ENCODE data around the gene EMCN. TPM values are rescaled to one million over a fixed set of nuclear protein-coding genes. Genes with fewer than 3 reads are reported as not detected.

Gene EMCN
- total RNA-seq, 1 donor from 2014 or later = 53.3 TPM

- no peak for TF ChIP-seq CTCF (IDR thresholded peaks at IDR 0.05)
- Histone ChIP-seq H3K9me3 (no peaks in the 10 kb centered on the region), H3K36me3 (no peaks in the 10 kb centered on the region), H3K4me3 (no peak overlapping the region), H3K27ac (no peak overlapping the region), H3K4me1 (no peaks in the 10 kb centered on the region), H3K27me3 (ENCODE audit: low read depth) (no peaks in the 10 kb centered on the region)
- intact Hi-C loops (cut with DNase I) = no loop called here
- ATAC-seq = no peak
- DNase-seq = no peak
These were observed 48.3 kb downstream of the EMCN start for GRCh38 chr4:100469555-100469954.

- no peaks in the 10 kb centered on the region for H3K36me3 ChIP-seq
- H3K4me1 ChIP-seq = no peaks in the 10 kb centered on the region
- no peaks in the 10 kb centered on the region for H3K9me3 ChIP-seq
- no peak overlapping the region for H3K4me3 ChIP-seq
- H3K27me3 ChIP-seq (ENCODE audit: low read depth) = no peaks in the 10 kb centered on the region
- intact Hi-C loops (cut with DNase I) = no loop called here
- DNase-seq = no peak
- no peak overlapping the region for H3K27ac ChIP-seq
- TF ChIP-seq CTCF (IDR thresholded peaks at IDR 0.05) = no peak
- ATAC-seq = no peak
These were observed 51.3 kb downstream of the EMCN start for GRCh38 chr4:100466501-100466900.

- no peak for TF ChIP-seq CTCF (IDR thresholded peaks at IDR 0.05)
- no peaks in the 10 kb centered on the region for H3K27me3 ChIP-seq (ENCODE audit: low read depth)
- no peaks in the 10 kb centered on the region for H3K36me3 ChIP-seq
- ATAC-seq (no peak), DNase-seq (no peak)
- no peak overlapping the region for H3K4me3 ChIP-seq
- H3K9me3 ChIP-seq = no peaks in the 10 kb centered on the region
- H3K4me1 ChIP-seq = no peaks in the 10 kb centered on the region
- H3K27ac ChIP-seq = no peak overlapping the region
- intact Hi-C loops (cut with DNase I) = no loop called here
These were observed 55.8 kb downstream of the EMCN start for GRCh38 chr4:100461807-100462605.

GRCh38 chr4:100450449-100450848 lies 67.4 kb downstream of the EMCN start:
- intact Hi-C loops (cut with DNase I) = no loop called here
- Histone ChIP-seq H3K4me3 (no peak overlapping the region), H3K9me3 (no peaks in the 10 kb centered on the region), H3K27me3 (ENCODE audit: low read depth) (no peaks in the 10 kb centered on the region), H3K4me1 (no peaks in the 10 kb centered on the region), H3K36me3 (no peaks in the 10 kb centered on the region), H3K27ac (no peak overlapping the region)
- ATAC-seq = no peak
- no peak for DNase-seq
- TF ChIP-seq CTCF (IDR thresholded peaks at IDR 0.05) = no peak

GRCh38 chr4:100431416-100431815 lies 86.4 kb downstream of the EMCN start:
- no peaks in the 10 kb centered on the region for H3K9me3 ChIP-seq
- H3K4me1 ChIP-seq = no peaks in the 10 kb centered on the region
- ATAC-seq (no peak), DNase-seq (no peak)
- intact Hi-C loops (cut with DNase I) = no loop called here
- H3K4me3 ChIP-seq = no peak overlapping the region
- H3K27me3 ChIP-seq (ENCODE audit: low read depth) = no peaks in the 10 kb centered on the region
- H3K27ac ChIP-seq = no peak overlapping the region
- no peaks in the 10 kb centered on the region for H3K36me3 ChIP-seq
- TF ChIP-seq CTCF (IDR thresholded peaks at IDR 0.05) = no peak
